Esophagus muscularis mucosa (tissue), 4 donors: ENCODE results near the gene WFDC12.

Experiments used
- EP300 ChIP-seq: sonication (generic); formaldehyde crosslinking; IDR thresholded peaks from one replicate; pipeline ENCODE4 v1.6.1; 2017; ENCODE audit warnings: antibody characterized with exemption
- POLR2A ChIP-seq: fragments of 450-650 bp; IDR thresholded peaks from one replicate; pipeline ENCODE4 v1.6.1; 2017; ENCODE audit warnings: antibody characterized with exemption, moderate library complexity, mild to moderate bottlenecking, low read depth
- POLR2AphosphoS5 ChIP-seq, 2 donors: sonication (generic); formaldehyde crosslinking; IDR thresholded peaks; one replicate each; pipeline ENCODE4 v1.6.1; 2017; ENCODE audit warnings: antibody characterized with exemption in 2 of 2
- TF ChIP-seq, protein P1 (sequence below), 3 experiments: fragments of 200-600 bp in 2 of 3; fragments of 450-650 bp in 1 of 3; sonication (generic) in 2 of 3; IDR thresholded peaks; one replicate each; pipeline ENCODE4 v1.5.1; 2017 to 2019; ENCODE audit warnings: antibody characterized with exemption in 3 of 3, mild to moderate bottlenecking in 2 of 3, moderate library complexity in 1 of 3

DNA sequence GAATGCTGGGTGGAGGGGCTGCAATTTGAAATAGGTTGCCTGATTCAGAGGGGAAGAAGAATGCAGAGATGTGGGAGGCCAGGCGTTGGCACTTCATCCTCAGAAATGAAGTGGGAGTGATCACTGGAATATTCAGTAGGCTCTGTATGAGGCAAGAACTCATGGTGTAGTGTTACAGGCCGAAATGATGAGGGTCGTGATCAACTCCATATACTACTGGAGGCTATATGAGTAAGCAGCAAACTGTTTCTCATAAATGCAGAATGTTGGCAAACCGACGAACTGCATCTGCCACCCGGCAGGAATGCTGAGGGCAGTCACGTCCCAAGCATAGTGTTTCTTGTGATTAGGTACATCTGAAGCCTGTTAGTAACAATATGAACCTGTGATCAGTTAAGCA is 36.0 kb downstream of the WFDC12 start:
- no peak for TF ChIP-seq POLR2AphosphoS5 (IDR thresholded peaks at IDR 0.05)
- TF ChIP-seq POLR2A = no peak
- TF ChIP-seq, protein P1, sequence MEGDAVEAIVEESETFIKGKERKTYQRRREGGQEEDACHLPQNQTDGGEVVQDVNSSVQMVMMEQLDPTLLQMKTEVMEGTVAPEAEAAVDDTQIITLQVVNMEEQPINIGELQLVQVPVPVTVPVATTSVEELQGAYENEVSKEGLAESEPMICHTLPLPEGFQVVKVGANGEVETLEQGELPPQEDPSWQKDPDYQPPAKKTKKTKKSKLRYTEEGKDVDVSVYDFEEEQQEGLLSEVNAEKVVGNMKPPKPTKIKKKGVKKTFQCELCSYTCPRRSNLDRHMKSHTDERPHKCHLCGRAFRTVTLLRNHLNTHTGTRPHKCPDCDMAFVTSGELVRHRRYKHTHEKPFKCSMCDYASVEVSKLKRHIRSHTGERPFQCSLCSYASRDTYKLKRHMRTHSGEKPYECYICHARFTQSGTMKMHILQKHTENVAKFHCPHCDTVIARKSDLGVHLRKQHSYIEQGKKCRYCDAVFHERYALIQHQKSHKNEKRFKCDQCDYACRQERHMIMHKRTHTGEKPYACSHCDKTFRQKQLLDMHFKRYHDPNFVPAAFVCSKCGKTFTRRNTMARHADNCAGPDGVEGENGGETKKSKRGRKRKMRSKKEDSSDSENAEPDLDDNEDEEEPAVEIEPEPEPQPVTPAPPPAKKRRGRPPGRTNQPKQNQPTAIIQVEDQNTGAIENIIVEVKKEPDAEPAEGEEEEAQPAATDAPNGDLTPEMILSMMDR (IDR thresholded peaks at IDR 0.05) = no peak
- TF ChIP-seq EP300 = no peak
